HG03575 (cell line): ENCODE data around the gene IL4I1.

ENCODE experiments used
- ATAC-seq: cut with Tn5 transposase; IDR thresholded peaks from one replicate; pipeline ENCODE4 v1.9.1; 2021; ENCODE audit not compliant: unreplicated experiment, insufficient number of reproducible peaks, low FRiP score; ENCODE audit errors: extremely low read depth

Gene IL4I1

DNA sequence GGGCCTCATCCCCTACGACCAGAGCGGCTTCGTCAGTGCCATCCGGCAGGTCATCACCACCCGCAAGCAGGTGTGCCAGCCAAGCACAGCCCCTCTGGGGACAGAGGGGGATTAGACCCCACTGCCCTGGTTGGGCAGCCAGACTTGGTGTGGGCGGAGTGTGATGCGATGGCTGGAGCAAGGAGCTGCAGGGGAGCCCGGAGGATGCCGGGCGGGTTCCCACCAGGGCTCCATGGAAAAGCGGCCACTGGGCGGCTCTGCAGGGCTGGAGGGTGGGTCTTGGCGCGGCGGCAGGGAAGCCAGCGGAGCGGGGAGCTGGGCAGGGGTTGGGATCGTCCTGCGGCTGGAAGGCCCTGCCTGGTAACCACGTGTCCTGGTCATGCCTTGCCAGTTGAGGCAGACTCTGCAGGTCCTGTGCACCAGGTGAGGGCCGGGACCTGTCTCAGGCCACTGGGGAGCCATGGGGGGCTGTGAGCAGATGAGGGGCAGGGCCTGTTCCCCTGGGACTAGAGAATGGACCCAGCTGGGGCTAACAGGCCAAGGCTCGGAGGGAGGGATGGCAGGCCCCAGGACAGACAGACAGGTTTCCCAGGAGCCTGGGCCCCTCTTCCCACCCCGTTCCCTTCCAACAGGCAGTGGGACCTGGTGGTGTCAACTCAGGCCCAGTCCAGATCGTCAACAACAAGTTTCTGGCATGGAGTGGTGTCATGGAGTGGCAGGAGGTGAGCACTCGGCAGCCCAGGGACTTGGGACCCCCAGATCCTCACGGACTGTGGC, 39.4 kb downstream of the IL4I1 start:
- no peak for ATAC-seq

DNA sequence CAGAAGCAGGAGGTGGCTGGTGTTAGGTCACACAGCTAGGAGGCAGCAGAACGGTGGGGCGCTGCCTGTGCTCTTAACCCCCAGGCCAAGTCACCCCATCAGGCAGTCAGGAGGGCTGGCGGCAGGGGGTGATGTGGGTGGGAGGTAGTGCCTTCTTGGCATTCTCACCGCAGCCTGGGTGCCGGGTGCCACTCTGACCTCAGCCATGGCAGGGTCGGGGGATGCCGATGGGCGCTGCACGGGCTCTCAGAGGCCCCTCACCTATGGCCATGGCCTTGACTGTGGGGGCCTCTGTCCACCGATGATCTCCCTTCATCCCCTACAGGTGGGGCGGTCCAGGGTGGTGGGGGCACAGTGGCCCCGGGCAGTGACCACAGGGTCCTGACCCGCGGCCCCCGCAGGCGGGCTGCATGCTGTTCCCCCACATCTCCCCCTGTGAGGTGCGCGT, 40.1 kb downstream of the IL4I1 start:
- no peak for ATAC-seq

- no peak for ATAC-seq
Measured at GRCh38 chr19:49855676-49856573, 40.8 kb downstream of the IL4I1 start.

GRCh38 chr19:49855277-49855675, 41.4 kb downstream of the IL4I1 start:
- no peak for ATAC-seq

GRCh38 chr19:49854378-49855263, 42.1 kb downstream of the IL4I1 start:
- ATAC-seq = no peak

DNA sequence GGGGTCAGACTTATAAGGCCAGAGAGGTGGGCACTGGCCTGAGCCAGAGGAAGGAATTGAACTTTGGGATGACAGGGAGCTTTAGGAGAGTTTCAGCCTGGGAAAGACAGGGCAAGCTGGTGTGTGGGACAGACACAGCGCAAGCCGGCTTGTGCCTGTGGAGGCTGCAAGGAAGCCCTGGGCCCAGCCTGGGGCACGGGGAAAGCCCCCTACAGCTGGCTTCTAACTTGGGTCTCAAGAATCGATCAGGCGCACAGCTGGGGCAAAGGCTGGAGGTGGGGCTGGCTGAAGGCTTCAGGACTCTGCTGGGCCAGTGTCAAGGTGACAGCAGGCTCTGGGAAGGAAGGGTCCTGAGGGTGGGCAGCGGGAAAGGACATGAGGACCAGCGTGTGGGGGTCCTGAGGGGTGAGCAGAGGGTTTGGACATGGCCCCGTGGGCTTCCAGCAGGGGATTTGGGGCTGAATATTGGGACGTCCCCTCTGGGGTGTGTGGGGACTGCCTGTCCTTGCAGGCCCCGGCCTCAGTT, 42.8 kb downstream of the IL4I1 start:
- ATAC-seq = no peak

GRCh38 chr19:49852631-49853126, 44.0 kb downstream of the IL4I1 start:
- ATAC-seq = no peak

DNA sequence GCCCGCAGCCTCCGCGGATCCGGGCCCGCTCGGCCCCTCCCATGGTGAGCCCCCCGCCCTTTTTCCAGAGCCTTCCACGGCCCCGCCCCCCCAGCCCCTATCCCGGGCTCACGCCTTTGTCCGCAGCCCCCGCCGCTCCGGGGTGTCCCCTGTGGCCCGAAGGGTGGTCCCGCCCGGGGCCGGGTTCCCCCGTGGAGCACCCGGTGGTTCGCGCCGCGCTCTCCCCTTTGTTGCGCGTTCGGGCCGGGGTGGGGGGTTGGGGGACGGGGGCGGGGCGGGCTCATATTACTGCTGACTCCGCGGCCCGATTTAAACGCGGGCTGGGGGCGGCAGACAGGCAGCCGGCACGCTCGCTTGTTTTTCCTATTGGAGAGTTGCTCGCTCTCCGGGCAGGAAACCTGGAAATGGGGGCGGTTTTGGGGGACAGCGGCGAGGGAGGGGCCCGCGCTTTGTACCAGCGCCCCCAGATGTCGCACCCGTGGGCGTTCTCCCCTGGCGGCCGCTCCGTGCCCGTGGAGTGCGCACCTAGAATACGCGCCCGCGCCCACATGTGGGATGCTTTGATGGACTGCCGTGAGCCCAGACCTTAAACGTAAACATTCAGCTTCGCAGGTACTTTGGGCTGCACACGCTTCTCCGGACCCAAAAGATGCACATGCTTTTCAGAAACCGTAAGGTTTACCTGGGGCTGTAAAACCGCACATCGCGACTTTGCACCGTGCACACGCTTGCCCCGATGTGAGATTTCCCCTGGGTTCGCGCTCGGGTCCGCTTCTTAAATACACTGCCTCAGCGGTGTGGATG, 45.0 kb downstream of the IL4I1 start:
- ATAC-seq = no peak

DNA sequence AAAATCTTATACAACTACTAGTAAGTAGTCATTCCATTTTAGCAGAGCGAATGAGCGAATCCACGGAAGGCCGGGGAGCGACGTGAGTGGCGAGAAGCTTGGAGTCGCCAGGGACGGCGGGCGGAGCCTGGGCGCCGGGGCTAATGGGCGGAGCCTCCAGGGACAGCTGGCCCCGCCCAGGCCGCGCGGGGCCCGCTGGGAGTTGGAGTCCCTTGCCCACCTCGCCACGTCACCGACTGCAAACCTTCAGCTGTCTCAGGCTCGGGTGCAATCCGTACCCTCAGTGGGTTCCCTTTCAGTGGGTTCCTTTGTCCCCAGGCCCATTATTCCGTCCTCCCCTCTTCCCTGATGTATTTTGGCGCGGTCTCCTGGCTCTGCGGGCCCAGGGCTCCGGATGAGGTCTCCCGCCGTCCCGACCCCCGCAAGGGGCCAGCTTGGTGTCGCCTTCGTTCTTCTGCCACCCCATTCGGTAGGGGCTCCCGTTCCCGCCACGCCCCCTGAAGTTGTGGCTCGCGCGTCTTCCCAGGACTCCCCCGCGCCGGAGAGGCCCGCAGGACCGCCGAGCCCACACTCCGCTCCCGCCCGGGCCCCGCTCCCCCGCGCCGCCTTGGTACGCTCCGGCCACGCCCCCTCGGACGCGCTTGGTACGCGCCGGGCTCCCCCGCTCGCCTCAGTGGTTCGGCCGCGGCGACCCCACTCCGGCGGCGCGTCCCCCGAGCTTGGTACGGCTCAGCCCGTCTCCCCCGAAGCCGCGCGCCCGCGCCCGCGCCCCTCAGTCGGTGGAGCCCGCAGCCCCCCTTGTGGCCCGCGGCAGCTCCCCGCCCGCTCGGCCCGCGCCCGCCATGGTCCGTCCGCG, 46.0 kb downstream of the IL4I1 start, which contains the start of gene PTOV1:
PTOV1 (plus strand) TSS at position 673 of the 856 bp plus-strand sequence.
- no peak for ATAC-seq

GRCh38 chr19:49850221-49850486, 46.5 kb downstream of the IL4I1 start:
- no peak for ATAC-seq

- ATAC-seq = no peak
Measured at GRCh38 chr19:49849433-49850220, 47.1 kb downstream of the IL4I1 start.

- no peak for ATAC-seq
Measured at GRCh38 chr19:49848938-49849337, 47.7 kb downstream of the IL4I1 start.

DNA sequence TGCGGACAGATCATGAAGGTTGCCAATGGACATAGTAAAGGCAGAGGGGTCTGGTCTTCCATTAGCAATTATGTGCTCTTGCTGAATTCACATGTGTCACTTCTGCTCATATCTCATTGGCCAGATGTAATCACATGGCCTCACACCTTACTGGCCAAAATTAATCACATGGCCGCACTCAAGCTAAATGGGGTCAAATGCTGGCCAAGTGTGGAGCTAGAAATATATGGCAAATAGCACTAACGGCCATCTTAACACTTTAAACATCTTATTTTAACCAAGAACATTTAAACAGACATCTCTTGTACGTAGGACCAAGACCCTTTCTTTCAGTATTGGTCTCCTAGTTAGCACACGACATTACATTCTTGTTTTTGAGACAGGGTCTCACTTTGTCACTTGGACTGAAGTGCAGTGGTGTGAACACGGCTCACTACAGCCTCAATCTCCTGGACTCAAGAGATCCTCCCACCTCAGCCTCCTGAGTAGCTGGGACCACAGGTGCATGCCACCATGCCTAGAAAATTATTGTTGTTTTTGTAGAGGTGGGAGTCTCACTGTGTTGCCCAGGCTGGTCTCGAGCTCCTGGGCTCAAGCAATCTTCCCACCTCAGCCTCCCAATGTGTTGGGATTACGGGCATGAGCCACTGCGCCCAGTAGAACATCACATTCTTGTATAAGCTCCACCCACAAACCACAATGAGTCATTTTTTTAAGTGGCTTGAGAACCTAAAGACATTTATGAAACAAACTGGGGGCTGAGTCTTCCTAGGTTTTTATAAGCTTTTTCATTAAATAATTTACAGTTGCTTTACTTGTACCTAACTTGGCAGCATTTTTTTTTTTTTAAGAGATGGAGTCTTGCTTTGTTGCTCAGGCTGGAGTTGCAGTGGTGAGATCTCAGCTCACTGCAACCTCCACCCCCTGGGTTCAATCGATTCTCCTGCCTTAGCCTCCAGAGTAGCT, 48.7 kb downstream of the IL4I1 start:
- no peak for ATAC-seq

DNA sequence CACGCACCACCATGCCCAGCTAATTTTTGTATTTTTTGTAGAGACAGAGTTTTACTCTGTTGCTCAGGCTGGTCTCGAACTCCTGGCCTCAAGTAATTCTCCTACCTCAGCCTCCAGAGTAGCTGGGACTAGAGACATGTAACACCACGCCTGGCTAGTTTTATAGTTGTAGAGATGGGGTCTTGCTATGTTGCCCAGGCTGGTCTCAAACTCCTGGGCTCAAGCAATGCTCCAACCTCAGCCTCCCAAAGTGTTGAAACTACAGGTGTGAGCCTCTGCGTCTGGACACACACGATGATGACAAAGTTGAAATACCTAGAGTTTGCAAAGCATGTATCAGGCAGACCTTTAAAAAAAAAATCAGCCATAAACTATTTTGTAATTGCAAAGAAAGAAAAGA, 50.3 kb downstream of the IL4I1 start:
- no peak for ATAC-seq

DNA sequence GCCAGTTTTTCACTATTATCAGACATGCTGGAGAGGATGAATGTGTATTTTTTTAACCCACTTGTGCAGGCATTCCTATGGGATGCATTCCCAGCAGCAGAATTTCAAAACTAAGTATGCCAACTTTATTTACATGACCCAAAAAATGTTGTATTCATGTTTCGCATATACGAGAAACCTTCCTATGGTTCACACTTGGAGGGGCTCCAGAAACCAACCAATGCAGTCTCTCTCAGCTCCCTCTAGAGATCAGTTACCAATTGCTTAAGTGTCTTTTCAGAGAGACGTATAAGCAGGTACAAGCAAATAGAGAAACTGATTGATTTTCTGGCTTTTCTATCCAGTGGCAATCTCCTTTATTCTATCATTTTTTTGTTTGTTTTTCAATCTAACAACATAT, 51.3 kb downstream of the IL4I1 start:
- no peak for ATAC-seq
